Stimulated activated CD8-positive, alpha-beta memory T cell treated with anti-CD3 and anti-CD28 coated beads, Interleukin-4, amount 100 ng/mL, for 1 hour (primary cell): ENCODE data around the gene NALF2.

Experiments
- DNase-seq, 2 donors: peaks; one replicate each; pipeline ENCODE4 v3.0.0-alpha.2; 2020; ENCODE audit warnings: low read depth in 2 of 2, low spot score in 1 of 2

The NALF2 gene

DNA sequence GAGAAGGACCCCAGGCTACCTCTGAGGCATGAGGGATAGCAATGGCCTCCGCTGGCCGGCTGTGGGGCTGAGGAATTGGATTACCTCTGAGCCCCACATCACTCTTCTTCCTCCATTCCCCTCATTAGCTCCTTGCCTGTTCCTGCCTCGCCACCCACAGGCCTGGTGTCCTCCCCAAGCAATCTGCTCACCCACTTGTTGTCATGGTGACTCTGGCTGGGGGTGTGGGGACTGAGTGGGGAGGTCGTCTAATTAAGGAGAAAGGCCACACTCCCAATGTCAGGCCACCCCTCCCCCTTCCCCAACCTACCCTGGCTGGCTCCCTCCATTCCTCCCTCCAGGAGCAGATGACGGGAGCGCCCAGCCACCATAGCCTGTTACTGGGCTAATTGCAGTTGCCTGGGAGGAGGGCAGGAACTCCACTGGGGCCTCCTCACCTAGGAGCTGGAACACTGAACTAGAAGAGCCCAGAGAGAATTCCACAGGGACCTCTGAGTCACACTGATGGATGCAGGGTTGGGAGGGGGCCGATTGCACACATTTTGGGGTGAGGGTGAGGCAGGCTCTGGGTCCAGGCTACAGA lies 20.7 kb downstream of the NALF2 start:
- DNase-seq: no peak

DNA sequence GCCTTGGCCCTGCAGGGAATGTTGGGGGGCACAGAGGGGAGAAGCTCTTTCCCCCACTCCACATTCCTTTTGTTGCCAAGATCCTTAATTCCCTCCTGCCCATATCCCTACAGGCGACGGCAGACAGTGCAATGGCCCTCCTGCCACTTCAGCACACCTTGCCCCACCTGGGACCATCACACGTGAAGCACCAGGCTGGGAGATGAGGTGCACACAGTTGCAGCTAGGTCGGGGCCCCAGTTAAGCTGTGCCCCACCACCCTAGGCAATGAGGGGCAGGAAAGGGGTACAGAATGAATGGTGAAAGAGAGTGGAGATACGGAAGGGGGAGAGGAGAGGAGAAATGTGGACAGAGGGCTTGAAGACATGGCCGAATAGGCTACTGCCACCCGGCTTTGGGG lies 26.2 kb downstream of the NALF2 start:
- DNase-seq: no peak

DNA sequence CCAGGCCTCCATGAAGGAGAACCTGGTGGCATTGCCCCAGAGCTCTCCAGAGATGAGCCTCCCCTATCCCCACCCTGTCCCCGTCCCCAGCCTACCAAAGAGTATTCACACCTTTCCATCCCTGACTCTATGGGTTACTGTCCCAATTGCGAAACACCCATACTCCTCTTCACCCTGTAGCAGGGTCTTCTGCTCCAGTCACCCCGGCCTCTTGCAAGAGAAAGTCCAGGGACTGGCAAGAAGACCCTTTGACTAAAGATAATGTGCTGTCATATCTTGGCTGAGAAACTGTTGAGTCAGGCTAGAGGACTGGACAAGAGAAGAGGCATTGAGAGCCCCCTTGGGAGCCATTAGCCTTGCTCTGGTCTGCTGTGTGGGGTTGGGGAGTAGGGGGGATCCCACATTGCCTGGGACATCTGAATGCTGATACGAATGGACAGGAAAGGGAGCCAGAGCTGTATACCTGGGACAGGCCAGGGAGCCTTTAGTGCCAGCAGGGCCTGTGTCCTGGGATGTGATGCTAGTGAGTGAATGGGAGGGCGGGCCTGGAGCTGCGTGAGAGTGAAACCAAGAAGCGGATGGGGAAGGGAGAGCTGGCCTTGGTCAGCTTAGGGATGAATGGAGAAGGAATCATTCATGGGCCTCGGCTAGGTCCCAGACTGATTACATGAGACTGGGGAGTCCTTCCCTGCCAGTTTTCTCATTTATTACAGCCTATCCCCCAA lies 27.1 kb downstream of the NALF2 start:
- no peak for DNase-seq

DNA sequence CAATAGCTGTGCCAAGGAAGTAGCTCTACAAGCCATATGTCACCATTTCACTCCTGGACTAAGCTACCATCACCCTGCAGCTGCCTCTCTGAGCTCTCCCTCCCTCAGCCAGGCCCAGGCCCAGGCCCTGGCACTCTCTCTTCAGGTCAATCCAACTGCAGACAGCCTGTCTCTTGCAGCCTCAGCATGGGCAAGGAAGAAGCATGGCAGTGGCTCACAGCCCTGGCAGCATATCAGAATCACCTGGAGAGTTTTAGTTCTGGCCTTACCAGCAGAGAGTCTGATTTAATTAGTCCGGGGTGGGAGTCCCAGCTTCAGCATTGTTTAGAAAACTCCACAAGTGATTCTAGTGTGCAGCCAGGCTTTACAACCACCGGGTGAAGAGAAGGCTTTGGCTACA lies 31.5 kb downstream of the NALF2 start:
- no peak for DNase-seq

DNA sequence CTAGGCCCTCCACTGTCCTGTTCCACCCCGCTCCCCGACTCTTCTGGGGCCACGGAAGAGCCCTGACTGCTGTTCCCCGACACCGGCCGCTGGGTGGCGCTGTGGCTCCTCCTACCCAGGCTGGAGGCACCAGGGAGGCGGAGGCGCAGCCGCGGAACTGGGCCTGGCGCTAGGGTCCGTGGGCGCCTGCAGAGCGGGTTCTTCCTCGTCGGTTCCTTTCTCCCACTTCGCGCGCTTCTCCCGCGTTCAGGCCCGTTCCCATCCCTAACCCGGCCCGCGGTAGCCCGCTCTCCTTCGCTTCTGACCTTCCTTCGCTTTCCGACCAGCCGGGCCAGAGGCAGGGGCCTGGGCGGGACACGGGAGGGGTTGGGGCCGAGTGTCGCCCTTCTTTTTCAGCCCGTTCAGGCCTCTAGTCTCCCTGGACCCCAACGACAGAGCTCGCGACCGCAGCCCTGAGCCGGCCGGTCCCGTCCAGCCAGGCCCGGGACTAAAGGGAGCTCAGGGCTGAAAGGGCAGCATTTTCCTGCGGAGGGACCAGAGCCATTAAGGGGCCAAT lies 34.3 kb downstream of the NALF2 start:
- peak; percentile 35 to 58 for DNase-seq

DNA sequence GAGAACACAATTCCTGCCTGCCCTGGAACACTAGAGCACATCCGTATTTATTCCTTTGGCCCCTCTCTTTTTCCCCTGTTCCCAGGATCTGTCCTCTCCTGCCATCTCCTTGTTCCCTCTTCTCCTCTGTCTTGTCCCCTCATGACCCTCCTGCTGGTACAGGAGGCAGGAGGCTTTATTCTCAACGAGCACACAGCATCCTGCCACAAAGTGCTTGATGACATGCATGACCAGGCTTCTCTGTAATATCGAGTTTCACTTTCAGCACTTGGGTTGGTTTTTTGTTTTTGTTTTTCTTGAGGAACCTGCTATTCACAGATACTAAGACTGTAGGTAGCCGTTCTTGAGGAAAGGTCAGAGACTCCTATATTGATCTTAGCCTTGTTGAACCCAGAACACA lies 35.3 kb downstream of the NALF2 start:
- DNase-seq: no peak

DNA sequence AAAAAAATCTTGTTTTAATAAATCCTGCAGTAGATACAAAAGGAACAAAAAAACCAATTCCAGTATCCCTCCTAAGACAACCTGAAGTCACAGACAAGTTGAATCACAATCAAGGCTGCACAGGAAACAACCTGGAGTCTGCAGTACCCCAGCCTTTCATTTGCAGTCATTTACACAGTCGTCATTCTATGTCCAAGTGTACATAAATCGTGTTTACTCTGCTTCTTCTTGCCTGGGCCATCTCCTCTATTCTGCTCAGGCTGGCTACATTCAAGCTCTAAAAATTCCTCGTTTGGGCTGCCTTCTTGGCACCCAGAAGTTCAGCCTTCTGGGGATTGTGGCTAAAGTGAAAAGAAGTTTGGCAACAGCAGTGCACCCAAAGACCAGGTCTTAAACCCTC lies 37.8 kb downstream of the NALF2 start:
- no peak for DNase-seq

DNA sequence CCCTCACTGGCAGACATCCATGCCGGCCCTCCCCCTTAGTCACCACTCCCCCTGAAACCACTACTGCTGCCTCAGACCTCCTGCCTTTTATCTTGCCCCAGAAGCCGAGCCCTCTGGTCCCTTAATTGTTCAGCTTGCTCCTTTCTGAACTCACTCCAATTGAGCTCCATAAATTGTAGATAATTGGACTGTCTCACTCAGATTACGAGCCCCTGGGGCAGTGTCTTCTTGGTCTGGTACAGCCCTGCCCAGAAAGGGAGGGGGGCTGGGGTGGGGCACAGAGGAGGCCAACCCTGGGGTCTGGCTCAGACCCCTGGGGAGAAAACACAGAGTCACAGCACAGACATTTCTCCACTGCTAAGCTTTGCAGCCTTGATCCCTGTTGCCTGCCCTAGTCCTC lies 39.4 kb downstream of the NALF2 start:
- DNase-seq: no peak

DNA sequence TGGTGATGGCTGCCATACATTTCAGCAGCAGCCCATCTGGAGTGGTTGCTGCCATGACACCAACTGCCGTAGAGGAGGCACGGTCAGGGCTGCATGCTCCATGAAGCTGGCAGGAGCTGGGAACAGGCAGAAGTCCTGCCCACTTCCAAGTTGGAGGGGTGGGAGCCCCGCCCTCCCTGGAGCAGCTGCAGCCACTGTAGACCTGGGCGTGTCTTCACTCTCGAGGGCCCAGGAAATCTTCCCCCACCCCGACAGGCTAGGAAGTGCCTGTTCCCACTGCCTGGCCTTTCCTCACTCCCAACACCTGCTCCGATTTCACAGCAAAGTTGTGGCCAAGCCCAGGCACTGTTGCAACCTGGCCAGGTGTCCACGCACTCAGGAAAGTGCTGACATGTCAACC lies 42.3 kb downstream of the NALF2 start:
- no peak for DNase-seq

DNA sequence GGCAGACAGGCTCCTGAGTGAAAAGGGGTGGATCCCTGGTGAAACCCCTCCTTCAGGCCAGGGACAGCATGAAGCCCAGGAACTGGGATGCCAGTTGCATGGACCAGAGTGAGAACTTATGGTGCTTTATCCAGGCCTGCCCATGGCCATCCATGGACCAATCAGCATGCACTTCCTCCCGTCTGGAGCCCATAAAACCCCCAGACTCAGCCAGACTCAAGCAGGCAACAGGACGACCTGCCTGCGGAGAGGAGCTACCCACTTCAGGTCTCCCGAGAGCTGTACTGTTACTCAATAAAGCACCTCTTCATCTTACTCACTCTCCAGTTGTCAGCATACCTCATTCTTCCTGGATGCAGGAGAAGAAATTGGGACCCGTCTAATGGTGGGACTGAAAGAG lies 42.9 kb downstream of the NALF2 start:
- no peak for DNase-seq

DNA sequence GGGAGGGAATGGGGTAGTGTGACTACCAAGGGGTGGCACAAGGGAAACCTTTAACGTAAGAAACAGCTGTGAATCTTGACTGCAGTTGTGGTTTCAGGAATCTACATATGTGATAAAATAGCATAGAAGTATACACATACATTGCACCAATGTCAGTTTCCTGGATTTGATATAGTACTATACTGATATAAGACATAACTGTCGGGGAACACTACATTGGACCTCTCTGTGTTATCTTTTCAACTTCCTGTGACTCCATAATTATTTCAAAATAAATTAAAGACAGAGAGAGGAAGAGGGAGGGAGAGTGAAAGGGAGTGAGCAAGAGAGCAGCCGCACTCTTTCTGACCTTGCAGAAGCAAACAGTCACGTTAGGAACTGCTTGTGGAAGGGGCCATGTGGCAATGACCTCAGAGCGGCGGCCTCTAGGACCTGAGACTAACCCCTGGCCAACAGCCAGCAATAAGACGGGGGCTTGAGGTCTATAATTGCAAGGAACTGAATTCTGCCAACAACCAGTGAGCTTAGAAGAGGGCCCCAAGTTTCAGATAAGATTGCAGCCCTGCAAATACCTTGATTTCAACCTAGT lies 47.4 kb downstream of the NALF2 start:
- no peak for DNase-seq

DNA sequence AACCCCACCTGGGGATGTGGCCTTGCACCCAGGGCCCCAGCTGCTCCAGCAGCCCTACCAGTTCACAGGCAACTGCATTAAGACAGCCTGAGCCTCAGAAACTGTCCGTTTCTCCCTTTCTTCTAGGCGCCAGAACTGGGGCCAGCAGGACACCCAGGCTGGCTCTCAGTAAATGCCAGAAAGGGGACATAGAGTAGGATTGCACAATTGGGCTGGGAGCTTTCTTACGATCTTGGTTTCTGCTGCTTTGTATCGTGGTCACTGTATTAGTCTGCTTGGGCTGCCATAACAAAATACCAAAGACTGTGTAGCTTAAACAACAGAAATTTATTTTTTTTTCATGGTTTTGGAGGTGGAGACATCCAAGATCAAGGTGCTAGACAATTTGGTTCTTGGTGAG lies 48.4 kb downstream of the NALF2 start:
- no peak for DNase-seq
